ENCODE results near the gene BBS7.

The BBS7 gene

DNA sequence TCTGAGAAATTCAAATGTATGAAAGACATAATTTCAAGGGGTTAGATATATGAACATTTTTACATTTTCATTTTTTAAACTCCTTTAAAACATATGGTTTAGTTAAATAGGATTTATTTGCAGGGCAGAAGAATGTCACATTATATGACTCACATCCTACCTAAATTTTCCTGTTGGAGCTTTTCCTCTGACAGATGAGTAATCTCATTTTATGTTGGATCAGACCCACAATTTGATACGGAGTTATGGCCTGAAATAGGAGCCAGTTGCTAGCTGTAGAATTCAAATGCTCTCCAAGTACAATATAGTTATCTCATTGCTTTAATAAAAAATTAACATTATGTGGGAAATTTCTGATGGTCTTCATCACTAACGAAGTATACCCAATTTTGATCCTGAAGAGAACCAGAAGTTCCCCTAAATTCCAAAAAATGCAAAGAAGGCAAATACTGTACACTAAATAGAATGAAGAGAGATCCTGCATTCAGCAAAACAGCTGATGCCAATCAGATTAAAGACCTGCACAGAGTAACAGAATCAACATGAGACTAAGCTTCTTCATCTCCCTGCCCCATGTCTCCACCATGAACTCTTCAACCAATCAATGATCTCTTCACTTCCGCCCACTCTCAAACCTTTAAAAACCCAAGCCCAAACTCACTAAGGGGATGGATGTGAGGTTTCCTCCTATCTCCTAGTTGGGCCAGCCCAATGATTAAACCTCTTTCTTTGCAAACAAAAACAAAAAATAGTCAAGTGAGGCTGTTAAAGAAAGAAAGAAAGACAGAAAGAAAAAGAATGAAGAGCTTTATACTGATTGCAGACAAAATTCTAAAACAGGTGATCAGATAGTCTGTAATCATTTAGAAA lies 80.1 kb downstream of the BBS7 start:
- DNase-seq, result no peak

DNA sequence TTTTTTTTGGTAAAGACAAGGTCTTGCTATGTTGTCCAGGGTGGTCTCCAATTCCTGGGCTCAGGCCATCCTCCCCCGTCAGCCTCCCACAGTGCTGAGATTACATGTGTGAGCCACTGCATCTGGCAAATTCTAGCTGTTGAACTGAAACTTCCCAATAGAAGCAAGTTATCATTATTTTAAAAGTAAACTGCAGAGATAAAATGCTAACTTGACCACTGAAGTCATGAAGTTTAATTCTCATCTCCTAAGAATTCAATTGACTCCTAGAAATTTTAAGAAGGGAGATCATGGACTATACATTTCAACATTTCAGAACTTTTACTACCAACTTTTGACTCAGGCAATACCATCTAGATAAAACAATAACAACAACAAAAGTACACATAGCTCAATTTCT lies 80.8 kb downstream of the BBS7 start:
- DNase-seq, result no peak

DNA sequence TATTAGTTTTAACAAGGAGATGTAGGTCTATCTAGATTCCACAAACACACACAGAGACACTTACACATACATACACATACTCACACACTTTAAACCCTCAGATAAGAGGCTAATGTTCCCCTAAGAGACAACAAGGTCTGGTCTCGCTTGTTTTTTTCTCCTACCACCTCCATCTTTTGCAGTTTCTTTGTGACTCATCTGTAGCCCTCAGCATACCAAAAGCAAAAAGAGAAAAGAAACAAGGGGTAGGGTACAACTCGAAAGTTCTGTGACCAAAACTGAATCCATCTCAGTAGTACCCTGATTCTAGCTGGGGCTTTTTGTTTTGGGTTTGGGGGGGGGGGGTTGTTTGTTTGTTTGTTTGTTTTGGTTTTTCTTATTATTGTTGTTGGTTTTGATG lies 81.4 kb downstream of the BBS7 start:
- DNase-seq, result no peak

DNA sequence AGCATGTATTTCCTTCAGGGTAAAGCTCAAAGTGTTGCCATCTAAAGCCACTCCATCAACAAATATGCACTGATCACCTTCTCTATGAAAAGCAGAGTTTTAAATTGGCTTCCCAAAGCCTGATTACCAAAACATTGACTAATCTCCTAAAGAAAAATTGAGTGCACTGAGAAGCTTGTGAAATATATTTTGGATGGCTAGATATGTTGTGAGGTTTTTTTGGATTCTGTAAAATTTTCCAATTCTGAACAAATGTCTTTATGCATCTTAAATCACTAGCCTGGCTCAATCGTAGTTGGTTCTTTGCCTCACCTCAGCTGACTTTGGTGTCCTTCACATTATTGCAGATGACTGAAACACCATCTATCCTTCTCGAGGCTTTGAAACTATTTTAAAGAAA lies 84.1 kb downstream of the BBS7 start:
- DNase-seq, result no peak

DNA sequence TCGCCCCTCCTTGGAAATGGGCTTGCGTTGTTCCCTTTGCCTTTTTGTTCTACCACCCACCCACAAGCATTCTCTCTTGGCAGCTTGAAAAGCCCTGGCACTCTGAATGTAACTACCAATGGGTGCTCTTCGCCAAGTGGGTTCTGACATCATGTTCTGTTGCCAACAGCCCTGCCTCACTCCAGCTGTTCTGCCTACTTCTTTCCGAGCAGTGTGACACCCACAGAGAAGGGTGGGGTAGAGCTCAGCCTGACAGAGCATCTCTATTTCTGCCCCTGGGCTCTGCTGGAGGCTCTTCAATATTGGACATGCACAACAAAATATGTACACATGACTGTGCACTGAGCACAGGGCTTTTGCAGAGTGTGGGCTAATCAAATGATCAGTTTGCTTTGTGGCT lies 84.8 kb downstream of the BBS7 start:
- DNase-seq, result no peak

DNA sequence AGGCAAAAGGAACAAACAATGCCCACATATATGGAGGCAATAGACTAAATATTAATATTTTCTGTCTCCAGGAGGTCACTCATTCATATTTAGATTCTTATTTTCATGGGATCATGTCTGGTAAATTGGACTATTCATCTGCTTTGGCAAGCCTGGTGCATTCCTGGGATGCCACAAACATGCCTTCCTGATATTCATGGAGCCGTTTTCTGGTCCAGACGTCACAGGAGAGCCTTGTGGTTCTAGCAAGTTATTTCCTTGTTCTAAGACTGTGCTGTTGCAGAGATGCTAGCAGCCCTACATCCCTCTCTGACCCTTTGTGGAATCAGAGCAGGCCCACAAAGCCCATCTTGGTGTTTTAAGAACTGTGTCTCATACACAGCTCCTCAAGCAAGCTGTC lies 85.3 kb downstream of the BBS7 start:
- no peak for DNase-seq

DNA sequence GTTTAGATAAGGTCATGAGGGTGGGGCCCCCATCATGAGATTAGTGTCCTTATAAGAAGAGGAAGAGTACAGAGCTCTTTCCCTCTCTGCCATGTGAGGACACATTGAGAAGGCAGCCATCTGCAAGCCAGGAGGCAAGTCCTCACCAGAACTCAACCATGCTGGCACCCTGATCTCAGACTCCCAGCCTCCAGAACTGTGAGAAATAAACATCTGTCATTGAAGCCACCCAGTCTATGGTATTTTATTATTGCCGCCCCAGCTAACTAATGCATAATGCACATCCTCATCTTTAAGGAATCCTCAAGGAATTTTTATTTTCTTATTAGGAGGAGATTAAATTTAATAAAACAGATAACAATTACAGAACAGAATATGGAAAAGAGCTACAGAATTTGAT lies 85.9 kb downstream of the BBS7 start:
- no peak for DNase-seq

DNA sequence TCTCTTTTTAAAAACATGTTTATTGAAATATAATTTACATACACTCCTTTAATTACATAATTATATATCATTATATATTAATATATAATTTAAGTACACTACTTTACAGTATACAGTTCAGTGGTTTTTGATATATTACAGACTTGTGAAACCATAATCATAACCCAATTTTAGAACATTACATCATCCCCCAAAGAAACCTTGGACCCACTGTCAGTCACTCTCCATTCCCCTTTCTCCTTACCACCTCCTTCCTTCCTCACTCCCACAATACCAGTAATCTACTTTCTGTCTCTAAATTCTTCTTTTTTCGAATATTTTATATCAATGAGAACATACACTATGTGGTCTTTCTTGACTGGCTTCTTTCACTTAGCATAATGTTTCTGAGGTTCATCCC lies 87.1 kb downstream of the BBS7 start:
- no peak for DNase-seq

DNA sequence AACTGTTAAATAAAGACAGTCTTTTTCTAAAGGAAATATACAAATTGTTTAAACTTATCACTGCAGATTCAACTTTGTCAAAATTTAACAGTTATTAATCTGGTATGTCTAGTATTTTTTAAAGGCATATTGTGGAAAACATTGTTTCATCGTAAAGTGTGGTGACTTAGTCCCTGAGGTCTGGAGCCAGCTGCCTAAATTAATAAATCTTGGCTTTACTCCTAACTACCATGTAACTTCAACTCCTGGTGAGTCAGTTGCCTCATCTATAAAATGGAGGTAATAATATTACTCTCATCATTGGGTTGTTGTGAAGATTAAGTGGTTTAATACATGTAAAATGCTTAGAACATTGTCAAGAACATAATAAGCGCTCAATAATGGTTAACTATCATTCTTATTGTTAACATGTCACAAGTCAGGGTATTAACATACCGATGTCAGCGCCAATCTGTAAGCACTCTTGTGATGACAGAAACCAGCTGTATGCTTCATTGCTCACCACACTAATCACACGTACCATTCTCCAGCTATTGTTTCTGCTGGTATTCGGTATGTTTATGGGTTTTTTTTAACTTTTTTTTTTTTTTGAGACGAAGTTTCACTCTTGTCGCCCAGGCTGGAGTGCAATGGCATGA lies 91.2 kb downstream of the BBS7 start:
- DNase-seq, result no peak

DNA sequence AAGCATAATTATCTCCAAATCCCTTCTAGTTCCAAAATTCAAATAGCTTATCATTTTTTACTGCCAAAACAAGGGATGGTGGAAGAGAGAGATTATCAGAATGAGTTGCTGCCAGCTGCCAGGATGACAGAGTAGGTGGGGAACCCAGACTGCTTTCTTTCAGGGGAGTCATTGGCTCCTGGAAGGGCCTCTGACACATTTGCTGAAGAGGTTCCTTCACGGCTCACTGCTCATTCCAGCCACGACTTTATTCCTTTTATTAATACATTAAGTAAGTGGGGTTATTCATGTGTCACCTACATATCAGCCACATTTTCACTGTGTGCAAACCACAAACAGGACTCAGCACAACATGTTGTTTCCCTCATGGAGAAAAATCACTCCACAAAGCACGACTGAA lies 92.6 kb downstream of the BBS7 start:
- no peak for DNase-seq

DNA sequence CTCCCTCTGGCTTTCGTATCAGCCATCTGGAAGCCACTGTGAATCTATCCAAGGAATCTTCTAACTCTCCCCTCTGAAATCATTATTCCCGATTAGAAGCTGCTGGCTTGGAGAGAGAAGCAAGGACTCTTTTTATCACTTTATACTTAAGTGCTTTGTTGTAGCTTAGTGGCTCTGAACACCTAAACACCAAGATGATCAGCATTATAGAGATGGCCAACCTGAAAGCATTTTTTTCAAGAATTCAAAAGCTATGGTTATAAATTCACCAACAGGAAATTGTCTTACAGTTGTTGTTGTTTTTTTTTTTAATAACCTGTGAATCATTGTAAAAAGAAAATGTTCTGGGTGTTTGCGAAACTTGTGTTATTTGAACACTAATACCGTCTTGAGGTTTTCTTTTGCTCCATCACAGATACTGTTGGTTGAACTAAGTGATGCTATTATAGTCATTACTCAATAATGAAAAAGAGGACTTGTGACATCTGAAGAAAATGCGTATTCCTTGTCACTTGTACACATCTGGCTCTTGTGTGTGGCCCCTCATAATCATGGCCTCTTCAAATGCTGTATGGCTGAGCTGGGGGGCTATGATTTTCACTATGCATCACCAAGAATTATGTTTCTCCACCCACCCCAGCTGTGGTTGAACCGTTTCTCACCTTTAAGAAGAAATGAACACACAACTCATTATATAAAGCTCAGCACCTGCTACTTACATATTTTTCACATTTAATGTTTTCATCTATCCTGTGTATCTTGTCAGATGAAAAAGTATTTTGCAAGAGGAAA lies 93.5 kb downstream of the BBS7 start:
- DNase-seq, result no peak
